ENCODE data around the gene ALG9.

DNA sequence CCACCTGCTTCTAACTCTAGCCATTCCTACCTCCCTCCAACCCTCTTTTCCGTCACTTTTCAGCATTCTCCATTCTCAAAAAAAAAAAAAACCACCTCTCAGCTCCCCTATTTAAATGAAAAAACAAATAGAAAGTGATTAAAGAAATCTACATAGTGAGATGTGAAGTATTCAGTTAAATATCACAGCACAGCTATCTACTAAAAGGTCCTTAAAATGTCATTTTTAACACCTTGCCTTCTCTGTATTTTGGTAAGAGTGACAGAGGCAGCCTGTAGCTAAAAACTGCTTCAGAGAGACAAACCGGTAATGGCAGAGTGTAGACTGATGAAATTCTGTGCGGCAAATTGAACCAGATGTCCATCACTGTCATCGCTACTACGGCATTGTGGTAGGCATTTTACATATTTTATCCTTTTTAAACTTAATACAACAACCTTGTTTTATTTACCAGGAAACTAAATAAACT is 346 bp upstream of the ALG9 start:
- no peak for TF ChIP-seq ZNF274 (IDR thresholded peaks at IDR 0.05; ENCODE audit: low read depth, low read length)
- TF ChIP-seq, protein P1, sequence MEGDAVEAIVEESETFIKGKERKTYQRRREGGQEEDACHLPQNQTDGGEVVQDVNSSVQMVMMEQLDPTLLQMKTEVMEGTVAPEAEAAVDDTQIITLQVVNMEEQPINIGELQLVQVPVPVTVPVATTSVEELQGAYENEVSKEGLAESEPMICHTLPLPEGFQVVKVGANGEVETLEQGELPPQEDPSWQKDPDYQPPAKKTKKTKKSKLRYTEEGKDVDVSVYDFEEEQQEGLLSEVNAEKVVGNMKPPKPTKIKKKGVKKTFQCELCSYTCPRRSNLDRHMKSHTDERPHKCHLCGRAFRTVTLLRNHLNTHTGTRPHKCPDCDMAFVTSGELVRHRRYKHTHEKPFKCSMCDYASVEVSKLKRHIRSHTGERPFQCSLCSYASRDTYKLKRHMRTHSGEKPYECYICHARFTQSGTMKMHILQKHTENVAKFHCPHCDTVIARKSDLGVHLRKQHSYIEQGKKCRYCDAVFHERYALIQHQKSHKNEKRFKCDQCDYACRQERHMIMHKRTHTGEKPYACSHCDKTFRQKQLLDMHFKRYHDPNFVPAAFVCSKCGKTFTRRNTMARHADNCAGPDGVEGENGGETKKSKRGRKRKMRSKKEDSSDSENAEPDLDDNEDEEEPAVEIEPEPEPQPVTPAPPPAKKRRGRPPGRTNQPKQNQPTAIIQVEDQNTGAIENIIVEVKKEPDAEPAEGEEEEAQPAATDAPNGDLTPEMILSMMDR (IDR thresholded peaks at IDR 0.05 in 2 of 3, conservative IDR thresholded peaks at IDR 0.05 in 1 of 3; ENCODE audit: borderline replicate concordance in 1 of 3, insufficient read depth in 1 of 3, low read depth in 2 of 3, low read length in 2 of 3): no peak
- TF ChIP-seq, protein P2, sequence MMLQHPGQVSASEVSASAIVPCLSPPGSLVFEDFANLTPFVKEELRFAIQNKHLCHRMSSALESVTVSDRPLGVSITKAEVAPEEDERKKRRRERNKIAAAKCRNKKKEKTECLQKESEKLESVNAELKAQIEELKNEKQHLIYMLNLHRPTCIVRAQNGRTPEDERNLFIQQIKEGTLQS (IDR thresholded peaks at IDR 0.05): no peak
- TF ChIP-seq, protein P3, sequence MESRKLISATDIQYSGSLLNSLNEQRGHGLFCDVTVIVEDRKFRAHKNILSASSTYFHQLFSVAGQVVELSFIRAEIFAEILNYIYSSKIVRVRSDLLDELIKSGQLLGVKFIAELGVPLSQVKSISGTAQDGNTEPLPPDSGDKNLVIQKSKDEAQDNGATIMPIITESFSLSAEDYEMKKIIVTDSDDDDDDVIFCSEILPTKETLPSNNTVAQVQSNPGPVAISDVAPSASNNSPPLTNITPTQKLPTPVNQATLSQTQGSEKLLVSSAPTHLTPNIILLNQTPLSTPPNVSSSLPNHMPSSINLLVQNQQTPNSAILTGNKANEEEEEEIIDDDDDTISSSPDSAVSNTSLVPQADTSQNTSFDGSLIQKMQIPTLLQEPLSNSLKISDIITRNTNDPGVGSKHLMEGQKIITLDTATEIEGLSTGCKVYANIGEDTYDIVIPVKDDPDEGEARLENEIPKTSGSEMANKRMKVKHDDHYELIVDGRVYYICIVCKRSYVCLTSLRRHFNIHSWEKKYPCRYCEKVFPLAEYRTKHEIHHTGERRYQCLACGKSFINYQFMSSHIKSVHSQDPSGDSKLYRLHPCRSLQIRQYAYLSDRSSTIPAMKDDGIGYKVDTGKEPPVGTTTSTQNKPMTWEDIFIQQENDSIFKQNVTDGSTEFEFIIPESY (IDR thresholded peaks at IDR 0.05; ENCODE audit: extremely low read depth, insufficient replicate concordance, low read length): no peak
- no peak for TF ChIP-seq ELF1 (IDR thresholded peaks at IDR 0.05; ENCODE audit: borderline replicate concordance, low read depth)
- TF ChIP-seq YY1 (IDR thresholded peaks at IDR 0.05; ENCODE audit: extremely low read depth, insufficient replicate concordance, low read depth, low read length): no peak
- TF ChIP-seq EZH2phosphoT487 (IDR thresholded peaks at IDR 0.05; ENCODE audit: borderline replicate concordance): no peak
- TF ChIP-seq POLR2A (IDR thresholded peaks at IDR 0.05; ENCODE audit: borderline replicate concordance, extremely low read depth, insufficient read depth, insufficient read length): no peak
- TF ChIP-seq EZH2 (IDR thresholded peaks at IDR 0.05): no peak
- TF ChIP-seq, protein P4, sequence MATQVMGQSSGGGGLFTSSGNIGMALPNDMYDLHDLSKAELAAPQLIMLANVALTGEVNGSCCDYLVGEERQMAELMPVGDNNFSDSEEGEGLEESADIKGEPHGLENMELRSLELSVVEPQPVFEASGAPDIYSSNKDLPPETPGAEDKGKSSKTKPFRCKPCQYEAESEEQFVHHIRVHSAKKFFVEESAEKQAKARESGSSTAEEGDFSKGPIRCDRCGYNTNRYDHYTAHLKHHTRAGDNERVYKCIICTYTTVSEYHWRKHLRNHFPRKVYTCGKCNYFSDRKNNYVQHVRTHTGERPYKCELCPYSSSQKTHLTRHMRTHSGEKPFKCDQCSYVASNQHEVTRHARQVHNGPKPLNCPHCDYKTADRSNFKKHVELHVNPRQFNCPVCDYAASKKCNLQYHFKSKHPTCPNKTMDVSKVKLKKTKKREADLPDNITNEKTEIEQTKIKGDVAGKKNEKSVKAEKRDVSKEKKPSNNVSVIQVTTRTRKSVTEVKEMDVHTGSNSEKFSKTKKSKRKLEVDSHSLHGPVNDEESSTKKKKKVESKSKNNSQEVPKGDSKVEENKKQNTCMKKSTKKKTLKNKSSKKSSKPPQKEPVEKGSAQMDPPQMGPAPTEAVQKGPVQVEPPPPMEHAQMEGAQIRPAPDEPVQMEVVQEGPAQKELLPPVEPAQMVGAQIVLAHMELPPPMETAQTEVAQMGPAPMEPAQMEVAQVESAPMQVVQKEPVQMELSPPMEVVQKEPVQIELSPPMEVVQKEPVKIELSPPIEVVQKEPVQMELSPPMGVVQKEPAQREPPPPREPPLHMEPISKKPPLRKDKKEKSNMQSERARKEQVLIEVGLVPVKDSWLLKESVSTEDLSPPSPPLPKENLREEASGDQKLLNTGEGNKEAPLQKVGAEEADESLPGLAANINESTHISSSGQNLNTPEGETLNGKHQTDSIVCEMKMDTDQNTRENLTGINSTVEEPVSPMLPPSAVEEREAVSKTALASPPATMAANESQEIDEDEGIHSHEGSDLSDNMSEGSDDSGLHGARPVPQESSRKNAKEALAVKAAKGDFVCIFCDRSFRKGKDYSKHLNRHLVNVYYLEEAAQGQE (IDR thresholded peaks at IDR 0.05; ENCODE audit: low read depth): no peak

Measured in HCT116 (cell line).